ENCODE data around the gene GON4L. TPM values are rescaled to one million over a fixed set of nuclear protein-coding genes. Genes with fewer than 3 reads are reported as not detected.
"Not testable (repeated sequence)": the region's sequence is repeated elsewhere in the genome, so short reads cannot be mapped to it uniquely, and the experiment has no call there.

Gene GON4L
- total RNA-seq (10 to 100 TPM; 44.8 to 51.1 TPM), polyA plus RNA-seq (ENCODE audit: insufficient read length in 2 of 2) (10 to 100 TPM; 42.2 to 56.7 TPM)
- long read RNA-seq, donor 1, full-length matches to known transcripts = 2 of 2 reads
- long read RNA-seq, donor 1, partial matches to known transcripts = 0 of 2 reads
- long read RNA-seq, donor 1, other reads (novel, unspliced or antisense) = 0 of 2 reads
- long read RNA-seq, donor 2 = 0 reads
- long read RNA-seq, donor 3 = 0 reads
- long read RNA-seq, donor 4, partial matches to known transcripts = 0 of 1 reads
- long read RNA-seq, donor 4, other reads (novel, unspliced or antisense) = 0 of 1 reads

- no peaks in the 10 kb centered on the region for H3K27me3 ChIP-seq (ENCODE audit: control insufficient read depth, insufficient read depth, low read length)
- H3K4me3 ChIP-seq (ENCODE audit: low read depth, low read length) = peak within 1 kb of the TSS; percentile 94
- H3K4me1 ChIP-seq (ENCODE audit: control insufficient read depth, insufficient read depth, low read length) = peaks cover 31% of the 10 kb centered on the region
- H3K9me3 ChIP-seq (ENCODE audit: control insufficient read depth, insufficient read depth, low read length) = no peaks in the 10 kb centered on the region
- H3K27ac ChIP-seq (ENCODE audit: low read depth, low read length) = peak within 1 kb of the TSS; percentile 82
- peaks cover 16% of the 10 kb centered on the region for H3K36me3 ChIP-seq (ENCODE audit: control insufficient read depth, insufficient read depth, low read length)
- WGBS (ENCODE audit: insufficient coverage) = under 1% methylated on average over 25 of the region's 46 CpGs
- DNase-seq (ENCODE audit: low read depth in 4 of 6, low spot score in 6 of 6) = peak; percentile 87 to 98 (median 92)
These were observed at the start of gene GON4L for GRCh38 chr1:155856975-155857930. Gene GON4L, minus strand, starts transcription at chr1:155857214. Its CDS starts 3,434 bp downstream, at chr1:155853780.

- WGBS (ENCODE audit: insufficient coverage) = 98% methylated on average over 8 of the region's 12 CpGs
- no peaks in the 10 kb centered on the region for H3K4me1 ChIP-seq (ENCODE audit: control insufficient read depth, insufficient read depth, low read length)
- H3K9me3 ChIP-seq (ENCODE audit: control insufficient read depth, insufficient read depth, low read length) = no peaks in the 10 kb centered on the region
- no peak overlapping the region for H3K4me3 ChIP-seq (ENCODE audit: low read depth, low read length)
- H3K36me3 ChIP-seq (ENCODE audit: control insufficient read depth, insufficient read depth, low read length) = peaks cover 66% of the 10 kb centered on the region
- DNase-seq (ENCODE audit: low read depth in 4 of 6, low spot score in 6 of 6) = no peak
- no peak overlapping the region for H3K27ac ChIP-seq (ENCODE audit: low read depth, low read length)
- H3K27me3 ChIP-seq (ENCODE audit: control insufficient read depth, insufficient read depth, low read length) = no peaks in the 10 kb centered on the region
These were observed 47.2 kb upstream of the GON4L start for GRCh38 chr1:155904261-155904660.

- H3K9me3 ChIP-seq (ENCODE audit: control insufficient read depth, insufficient read depth, low read length) = no peaks in the 10 kb centered on the region
- WGBS (ENCODE audit: insufficient coverage) = 73% methylated on average over 1 of the region's 4 CpGs
- H3K27ac ChIP-seq (ENCODE audit: low read depth, low read length) = no peak overlapping the region
- H3K4me3 ChIP-seq (ENCODE audit: low read depth, low read length) = no peak overlapping the region
- H3K27me3 ChIP-seq (ENCODE audit: control insufficient read depth, insufficient read depth, low read length) = no peaks in the 10 kb centered on the region
- no peak for DNase-seq (ENCODE audit: low read depth in 4 of 6, low spot score in 6 of 6)
- peaks cover 52% of the 10 kb centered on the region for H3K36me3 ChIP-seq (ENCODE audit: control insufficient read depth, insufficient read depth, low read length)
- no peaks in the 10 kb centered on the region for H3K4me1 ChIP-seq (ENCODE audit: control insufficient read depth, insufficient read depth, low read length)
These were observed 43.1 kb upstream of the GON4L start for GRCh38 chr1:155900161-155900560.

GRCh38 chr1:155899683-155900082 is 42.7 kb upstream of the GON4L start:
- Histone ChIP-seq H3K36me3 (ENCODE audit: control insufficient read depth, insufficient read depth, low read length) (peaks cover 47% of the 10 kb centered on the region), H3K27ac (ENCODE audit: low read depth, low read length) (no peak overlapping the region), H3K4me1 (ENCODE audit: control insufficient read depth, insufficient read depth, low read length) (no peaks in the 10 kb centered on the region), H3K4me3 (ENCODE audit: low read depth, low read length) (no peak overlapping the region), H3K27me3 (ENCODE audit: control insufficient read depth, insufficient read depth, low read length) (no peaks in the 10 kb centered on the region), H3K9me3 (ENCODE audit: control insufficient read depth, insufficient read depth, low read length) (no peaks in the 10 kb centered on the region)
- DNase-seq (ENCODE audit: low read depth in 4 of 6, low spot score in 6 of 6) = no peak
- 81% methylated on average over 2 of the region's 2 CpGs for WGBS (ENCODE audit: insufficient coverage)

GRCh38 chr1:155898888-155899287 is 41.9 kb upstream of the GON4L start:
- no peak overlapping the region for H3K4me3 ChIP-seq (ENCODE audit: low read depth, low read length)
- H3K9me3 ChIP-seq (ENCODE audit: control insufficient read depth, insufficient read depth, low read length) = no peaks in the 10 kb centered on the region
- WGBS (ENCODE audit: insufficient coverage) = 100% methylated on average over 1 of the region's 2 CpGs
- H3K27me3 ChIP-seq (ENCODE audit: control insufficient read depth, insufficient read depth, low read length) = no peaks in the 10 kb centered on the region
- H3K27ac ChIP-seq (ENCODE audit: low read depth, low read length) = no peak overlapping the region
- H3K4me1 ChIP-seq (ENCODE audit: control insufficient read depth, insufficient read depth, low read length) = peaks cover 3% of the 10 kb centered on the region
- no peak for DNase-seq (ENCODE audit: low read depth in 4 of 6, low spot score in 6 of 6)
- H3K36me3 ChIP-seq (ENCODE audit: control insufficient read depth, insufficient read depth, low read length) = peaks cover 42% of the 10 kb centered on the region

GRCh38 chr1:155897746-155898145 is 40.7 kb upstream of the GON4L start:
- Histone ChIP-seq H3K4me3 (ENCODE audit: low read depth, low read length) (no peak overlapping the region), H3K27me3 (ENCODE audit: control insufficient read depth, insufficient read depth, low read length) (no peaks in the 10 kb centered on the region), H3K4me1 (ENCODE audit: control insufficient read depth, insufficient read depth, low read length) (peaks cover 8% of the 10 kb centered on the region), H3K9me3 (ENCODE audit: control insufficient read depth, insufficient read depth, low read length) (no peaks in the 10 kb centered on the region), H3K27ac (ENCODE audit: low read depth, low read length) (no peak overlapping the region), H3K36me3 (ENCODE audit: control insufficient read depth, insufficient read depth, low read length) (peaks cover 36% of the 10 kb centered on the region)
- DNase-seq (ENCODE audit: low read depth in 4 of 6, low spot score in 6 of 6) = no peak
- no CpG with 5 or more reads among the region's 1 CpG for WGBS (ENCODE audit: insufficient coverage)

- not testable (repeated sequence) for DNase-seq (ENCODE audit: low read depth in 4 of 6, low spot score in 6 of 6); H3K27me3 ChIP-seq (ENCODE audit: control insufficient read depth, insufficient read depth, low read length); H3K27ac ChIP-seq (ENCODE audit: low read depth, low read length); H3K9me3 ChIP-seq (ENCODE audit: control insufficient read depth, insufficient read depth, low read length); H3K4me3 ChIP-seq (ENCODE audit: low read depth, low read length)
- 97% methylated on average over 4 of the region's 8 CpGs for WGBS (ENCODE audit: insufficient coverage)
- Histone ChIP-seq H3K36me3 (ENCODE audit: control insufficient read depth, insufficient read depth, low read length) (peaks cover 32% of the 10 kb centered on the region), H3K4me1 (ENCODE audit: control insufficient read depth, insufficient read depth, low read length) (peaks cover 14% of the 10 kb centered on the region)
These were observed 39.5 kb upstream of the GON4L start for GRCh38 chr1:155896476-155896875.

- H3K36me3 ChIP-seq (ENCODE audit: control insufficient read depth, insufficient read depth, low read length) = peaks cover 29% of the 10 kb centered on the region
- not testable (repeated sequence) for H3K27me3 ChIP-seq (ENCODE audit: control insufficient read depth, insufficient read depth, low read length); DNase-seq (ENCODE audit: low read depth in 4 of 6, low spot score in 6 of 6); H3K27ac ChIP-seq (ENCODE audit: low read depth, low read length); H3K4me3 ChIP-seq (ENCODE audit: low read depth, low read length); H3K9me3 ChIP-seq (ENCODE audit: control insufficient read depth, insufficient read depth, low read length)
- 100% methylated on average over 1 of the region's 6 CpGs for WGBS (ENCODE audit: insufficient coverage)
- H3K4me1 ChIP-seq (ENCODE audit: control insufficient read depth, insufficient read depth, low read length) = peaks cover 14% of the 10 kb centered on the region
These were observed 38.6 kb upstream of the GON4L start for GRCh38 chr1:155895617-155896016.

- 75% methylated on average over 6 of the region's 10 CpGs for WGBS (ENCODE audit: insufficient coverage)
- Histone ChIP-seq H3K36me3 (ENCODE audit: control insufficient read depth, insufficient read depth, low read length) (peaks cover 36% of the 10 kb centered on the region), H3K27ac (ENCODE audit: low read depth, low read length) (peak overlapping the region; percentile 92)
These were observed 36.6 kb upstream of the GON4L start for GRCh38 chr1:155893389-155894142.

More at GRCh38 chr1:155893389-155894142, 36.6 kb upstream of the GON4L start:
- H3K4me1 ChIP-seq (ENCODE audit: control insufficient read depth, insufficient read depth, low read length) = peaks cover 14% of the 10 kb centered on the region
- H3K4me3 ChIP-seq (ENCODE audit: low read depth, low read length) = no peak overlapping the region
- no peaks in the 10 kb centered on the region for H3K27me3 ChIP-seq (ENCODE audit: control insufficient read depth, insufficient read depth, low read length)
- DNase-seq (ENCODE audit: low read depth in 4 of 6, low spot score in 6 of 6) = peak in 1 of 6 donors; percentile 15
- H3K9me3 ChIP-seq (ENCODE audit: control insufficient read depth, insufficient read depth, low read length) = no peaks in the 10 kb centered on the region

Data from spinal cord (tissue), 10 donors.